ENCODE data around the gene TRAPPC4. TPM values are rescaled to one million over a fixed set of nuclear protein-coding genes. Genes with fewer than 3 reads are reported as not detected.

Gene TRAPPC4
- total and polyA plus RNA-seq, 2 donors (not counting 1 experiment from before 2014, with no cell fraction given): 60.6 to 109 TPM

- Histone ChIP-seq H3K4me3 (replicated peaks in 1 of 4; ENCODE audit: control extremely low read depth in 1 of 4, insufficient read depth in 1 of 4, low read depth in 3 of 4, low read length in 4 of 4) (no peak overlapping the region), H3K4me1 (ENCODE audit: control insufficient read depth, extremely low read depth, insufficient read depth, low read length) (no peaks in the 10 kb centered on the region), H4K20me1 (ENCODE audit: control insufficient read depth, extremely low read depth, insufficient read depth, low read length) (no peaks in the 10 kb centered on the region), H3K36me3 (ENCODE audit: control insufficient read depth, insufficient read depth, low read length) (peaks cover 3% of the 10 kb centered on the region), H3K79me2 (ENCODE audit: control insufficient read depth, insufficient read depth, low read length) (peaks cover 15% of the 10 kb centered on the region), H3K27me3 (ENCODE audit: control insufficient read depth, insufficient read depth, low read length) (no peaks in the 10 kb centered on the region), H3K9me3 (ENCODE audit: control insufficient read depth, insufficient read depth, low read depth, low read length) (no peaks in the 10 kb centered on the region), H2AFZ (ENCODE audit: low read length) (no peak overlapping the region), H3K27ac (ENCODE audit: insufficient read depth, low read length) (no peak overlapping the region), H3K9ac (ENCODE audit: insufficient read depth, low read length) (no peak overlapping the region), H3K4me2 (ENCODE audit: extremely low read depth, insufficient read depth, low read length) (no peak overlapping the region)
- peak in 1 of 2 donors; percentile 53 for DNase-seq (ENCODE audit: low read depth in 2 of 2)
- no peak for TF ChIP-seq EZH2 (IDR thresholded peaks at IDR 0.05; ENCODE audit: low read length, missing control alignments)
- TF ChIP-seq CTCF (conservative IDR thresholded peaks at IDR 0.05 in 1 of 2, IDR thresholded peaks at IDR 0.05 in 1 of 2; ENCODE audit: low read depth in 1 of 2, low read length in 2 of 2): no peak
Observed at GRCh38 chr11:119000906-119001305, 17.7 kb upstream of the TRAPPC4 start.

- H3K9ac ChIP-seq (ENCODE audit: insufficient read depth, low read length): no peak overlapping the region
- DNase-seq (ENCODE audit: low read depth in 2 of 2): no peak
- no peaks in the 10 kb centered on the region for H3K27me3 ChIP-seq (ENCODE audit: control insufficient read depth, insufficient read depth, low read length)
- H3K79me2 ChIP-seq (ENCODE audit: control insufficient read depth, insufficient read depth, low read length): no peaks in the 10 kb centered on the region
- H3K4me1 ChIP-seq (ENCODE audit: control insufficient read depth, extremely low read depth, insufficient read depth, low read length): no peaks in the 10 kb centered on the region
- H3K9me3 ChIP-seq (ENCODE audit: control insufficient read depth, insufficient read depth, low read depth, low read length): no peaks in the 10 kb centered on the region
- H3K27ac ChIP-seq (ENCODE audit: insufficient read depth, low read length): no peak overlapping the region
- H3K4me3 ChIP-seq (replicated peaks in 1 of 4; ENCODE audit: control extremely low read depth in 1 of 4, insufficient read depth in 1 of 4, low read depth in 3 of 4, low read length in 4 of 4): no peak overlapping the region
- H4K20me1 ChIP-seq (ENCODE audit: control insufficient read depth, extremely low read depth, insufficient read depth, low read length): no peaks in the 10 kb centered on the region
- H3K36me3 ChIP-seq (ENCODE audit: control insufficient read depth, insufficient read depth, low read length): peaks cover 3% of the 10 kb centered on the region
- no peak overlapping the region for H3K4me2 ChIP-seq (ENCODE audit: extremely low read depth, insufficient read depth, low read length)
- no peak overlapping the region for H2AFZ ChIP-seq (ENCODE audit: low read length)
- TF ChIP-seq EZH2 (IDR thresholded peaks at IDR 0.05; ENCODE audit: low read length, missing control alignments): no peak
- TF ChIP-seq CTCF (conservative IDR thresholded peaks at IDR 0.05 in 1 of 2, IDR thresholded peaks at IDR 0.05 in 1 of 2; ENCODE audit: low read depth in 1 of 2, low read length in 2 of 2): no peak
Observed at GRCh38 chr11:119006656-119007055, 11.9 kb upstream of the TRAPPC4 start.

- Histone ChIP-seq H3K9me3 (ENCODE audit: control insufficient read depth, insufficient read depth, low read depth, low read length) (no peaks in the 10 kb centered on the region), H3K27me3 (ENCODE audit: control insufficient read depth, insufficient read depth, low read length) (no peaks in the 10 kb centered on the region), H2AFZ (ENCODE audit: low read length) (no peak overlapping the region), H3K9ac (ENCODE audit: insufficient read depth, low read length) (no peak overlapping the region), H3K36me3 (ENCODE audit: control insufficient read depth, insufficient read depth, low read length) (peaks cover 7% of the 10 kb centered on the region), H3K27ac (ENCODE audit: insufficient read depth, low read length) (no peak overlapping the region), H3K4me1 (ENCODE audit: control insufficient read depth, extremely low read depth, insufficient read depth, low read length) (no peaks in the 10 kb centered on the region), H3K79me2 (ENCODE audit: control insufficient read depth, insufficient read depth, low read length) (peaks cover 16% of the 10 kb centered on the region), H4K20me1 (ENCODE audit: control insufficient read depth, extremely low read depth, insufficient read depth, low read length) (no peaks in the 10 kb centered on the region), H3K4me2 (ENCODE audit: extremely low read depth, insufficient read depth, low read length) (no peak overlapping the region), H3K4me3 (replicated peaks in 1 of 4; ENCODE audit: control extremely low read depth in 1 of 4, insufficient read depth in 1 of 4, low read depth in 3 of 4, low read length in 4 of 4) (no peak overlapping the region)
- TF ChIP-seq EZH2 (IDR thresholded peaks at IDR 0.05; ENCODE audit: low read length, missing control alignments) (no peak), CTCF (conservative IDR thresholded peaks at IDR 0.05 in 1 of 2, IDR thresholded peaks at IDR 0.05 in 1 of 2; ENCODE audit: low read depth in 1 of 2, low read length in 2 of 2) (no peak)
- no peak for DNase-seq (ENCODE audit: low read depth in 2 of 2)
Observed at GRCh38 chr11:119011476-119012053, 7.0 kb upstream of the TRAPPC4 start.

Measured in fibroblast of lung (primary cell).